Spleen (tissue), 11 donors: ENCODE data around the gene SBNO1. TPM values are rescaled to one million over a fixed set of nuclear protein-coding genes. Genes with fewer than 3 reads are reported as not detected.
"Not testable (repeated sequence)": the region's sequence is repeated elsewhere in the genome, so short reads cannot be mapped to it uniquely, and the experiment has no call there.

Experiments used
- DNase-seq: peaks from one replicate; pipeline ENCODE4 v3.0.0-alpha.2; 2020
- H3K27ac ChIP-seq, 8 donors: fragments of 200-600 bp; sonication (generic) in 7 of 8; 1 replicate in 4 of 8; 2 replicates in 4 of 8; pipeline versions ENCODE4 v1.5.0 to v1.8.0; 2016 to 2021; ENCODE audit warnings: inconsistent platforms in 4 of 8, mild to moderate bottlenecking in 4 of 8, moderate library complexity in 1 of 8
- H3K27me3 ChIP-seq, 7 donors: fragments of 200-600 bp; sonication (generic) in 6 of 7; replicated peaks in 1 of 7; 1 replicate in 4 of 7; 2 replicates in 3 of 7; pipeline versions ENCODE4 v1.5.0 to v1.8.0; 2016 to 2021; ENCODE audit warnings: inconsistent platforms in 3 of 7, mild to moderate bottlenecking in 1 of 7
- H3K36me3 ChIP-seq, 6 donors: fragments of 200-600 bp; sonication (generic) in 5 of 6; 1 replicate in 4 of 6; 2 replicates in 2 of 6; pipeline versions ENCODE4 v1.5.0 to v1.8.0; 2016 to 2021; ENCODE audit warnings: inconsistent platforms in 2 of 6
- H3K4me1 ChIP-seq, 6 donors: fragments of 200-600 bp; sonication (generic) in 5 of 6; 1 replicate in 3 of 6; 2 replicates in 3 of 6; pipeline versions ENCODE4 v1.5.0 to v1.8.0; 2016 to 2021; ENCODE audit warnings: inconsistent platforms in 3 of 6
- H3K4me3 ChIP-seq, 8 donors: fragments of 200-600 bp; sonication (generic) in 7 of 8; 1 replicate in 4 of 8; 2 replicates in 4 of 8; pipeline versions ENCODE4 v1.5.0 to v1.8.0; 2016 to 2021; ENCODE audit warnings: inconsistent platforms in 4 of 8, mild to moderate bottlenecking in 4 of 8, moderate library complexity in 2 of 8
- H3K9me3 ChIP-seq, 8 donors: fragments of 200-600 bp; sonication (generic) in 7 of 8; 1 replicate in 4 of 8; 2 replicates in 4 of 8; pipeline versions ENCODE4 v1.5.0 to v1.8.0; 2016 to 2021; ENCODE audit warnings: inconsistent platforms in 4 of 8
- CTCF ChIP-seq, 11 experiments: fragments of 200-600 bp in 7 of 11; fragments of 450-650 bp in 4 of 11; sonication (generic) in 4 of 11; IDR thresholded peaks in 8 of 11; conservative IDR thresholded peaks in 3 of 11; 1 replicate in 7 of 11; 2 replicates in 4 of 11; pipeline versions ENCODE4 v1.4.0 to v1.8.0; 2016 to 2021; ENCODE audit warnings: antibody characterized with exemption in 11 of 11, inconsistent platforms in 4 of 11, mild to moderate bottlenecking in 1 of 11
- POLR2A ChIP-seq, 3 donors: fragments of 450-650 bp; IDR thresholded peaks; one replicate each; pipeline ENCODE4 v1.5.1; 2017; ENCODE audit warnings: antibody characterized with exemption in 3 of 3, mild to moderate bottlenecking in 1 of 3
- POLR2AphosphoS5 ChIP-seq, 3 donors: sonication (generic); formaldehyde crosslinking; IDR thresholded peaks; one replicate each; pipeline ENCODE4 v1.5.1; 2017; ENCODE audit warnings: antibody characterized with exemption in 3 of 3
- WGBS, 5 donors: extraction: QIAGEN DNeasy Blood & Tissue Kit in 3 of 5; methylation state at CpG; one replicate each; pipeline versions ENCODE4 v1.1.5 to v1.1.7; 2013 to 2018; 5-methylcytosine and 5-hydroxymethylcytosine counted together
- intact Hi-C: fragments of 100-400 bp; cut with DNase I; formaldehyde crosslinking; loops from one replicate; pipeline ENCODE4 v1.15.0; 2023; ENCODE audit warnings: low total_unique reads
- polyA plus RNA-seq, 3 donors: library from polyadenylated mRNA; stranded (reverse); fragments of 200-250 nt; gene quantifications; one replicate each; pipeline ENCODE4 v1.2.1, GENCODE V29; 2013
- total RNA-seq, 7 donors: library from RNA; depleted of rRNA in 3 of 7; stranded (reverse); fragments of >200 nt in 3 of 7; fragmentation: NEBNext Ultra II Directional in 4 of 7; extraction: Animal tissue kit (Norgen Biotek cat#: 25700) in 4 of 7; gene quantifications; one replicate each; pipeline versions ENCODE4 v1.1.0 to v1.2.1, GENCODE V29; 2016 to 2021
- donor health status: healthy with polysubstance abuse.
- donor health status: DM: no; HTN: no; CAD: no; lungs with moderate emphysema.
- donor health status: DM: no; HTN: no; CAD: no.
- donor health status: Bipolar disorder and iron deficiency.
- donor health status: healthy.
- donor health status: DM: no; HTN: no; CAD: no.
- donor health status: DM: yes; HTN: yes; CAD: no.

Gene SBNO1
- total and polyA plus RNA-seq, 10 donors: 4.1 to 35.0 (median 28.9) TPM

DNA sequence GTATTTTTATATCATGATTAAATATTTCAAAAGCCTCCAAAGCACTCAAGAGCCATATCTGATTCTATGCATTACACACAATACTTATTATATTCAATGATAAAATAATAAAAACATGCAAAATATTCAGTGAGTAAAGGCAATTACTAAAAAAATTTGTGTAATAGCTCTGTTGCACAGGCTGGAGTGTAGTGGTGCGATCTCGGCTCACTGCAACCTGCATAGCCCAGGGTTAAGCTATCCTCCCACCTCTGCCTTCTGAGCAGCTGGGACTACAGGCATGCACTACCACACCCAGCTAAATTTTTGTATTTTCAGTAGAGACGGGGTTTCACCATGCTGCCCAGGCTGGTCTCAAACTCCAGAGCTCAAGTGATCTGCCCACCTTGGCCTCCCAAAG lies 45.4 kb downstream of the SBNO1 start:
- Histone ChIP-seq H3K36me3 (peaks cover 0 to 100% (median 99%) of the 10 kb centered on the region in 6 donors), H3K4me1 (no peaks in the 10 kb centered on the region), H3K27me3 (no peaks in the 10 kb centered on the region), H3K27ac (no peak overlapping the region), H3K4me3 (no peak overlapping the region), H3K9me3 (no peaks in the 10 kb centered on the region)
- WGBS, 5 donors: 92 to 99% (median 96%) methylated on average over 3 of the region's 3 CpGs
- intact Hi-C loops: no loop called here
- TF ChIP-seq POLR2A (IDR thresholded peaks at IDR 0.05): no peak
- TF ChIP-seq POLR2AphosphoS5 (IDR thresholded peaks at IDR 0.05): no peak
- no peak for TF ChIP-seq CTCF (IDR thresholded peaks at IDR 0.05 in 8 of 11, conservative IDR thresholded peaks at IDR 0.05 in 3 of 11)
- DNase-seq: no peak

DNA sequence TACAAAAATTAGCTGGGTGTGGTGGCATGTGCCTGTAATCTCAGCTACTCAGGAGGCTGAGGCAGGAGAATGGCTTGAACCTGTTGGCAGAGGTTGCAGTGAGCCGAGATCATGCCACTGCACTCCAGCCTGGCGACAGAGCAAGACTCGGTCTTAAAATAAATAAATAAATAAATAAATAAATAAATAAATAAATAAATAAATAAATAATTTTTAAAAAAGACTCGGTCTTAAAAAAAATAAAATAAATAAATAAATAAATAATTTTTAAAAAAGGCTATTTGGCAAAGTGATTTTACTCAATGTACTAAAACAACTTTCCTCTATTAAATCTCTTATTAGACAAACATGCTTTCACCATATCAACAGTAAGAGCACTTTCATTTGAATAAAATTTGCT lies 51.6 kb downstream of the SBNO1 start:
- H3K4me1 ChIP-seq, DNase-seq, H3K27ac ChIP-seq, H3K27me3 ChIP-seq, intact Hi-C loops, H3K9me3 ChIP-seq, H3K4me3 ChIP-seq: not testable (repeated sequence)
- WGBS, 5 donors: 94 to 97% (median 95%) methylated on average over 4 of the region's 4 CpGs
- H3K36me3 ChIP-seq: peaks cover 0 to 100% (median 96%) of the 10 kb centered on the region in 6 donors

DNA sequence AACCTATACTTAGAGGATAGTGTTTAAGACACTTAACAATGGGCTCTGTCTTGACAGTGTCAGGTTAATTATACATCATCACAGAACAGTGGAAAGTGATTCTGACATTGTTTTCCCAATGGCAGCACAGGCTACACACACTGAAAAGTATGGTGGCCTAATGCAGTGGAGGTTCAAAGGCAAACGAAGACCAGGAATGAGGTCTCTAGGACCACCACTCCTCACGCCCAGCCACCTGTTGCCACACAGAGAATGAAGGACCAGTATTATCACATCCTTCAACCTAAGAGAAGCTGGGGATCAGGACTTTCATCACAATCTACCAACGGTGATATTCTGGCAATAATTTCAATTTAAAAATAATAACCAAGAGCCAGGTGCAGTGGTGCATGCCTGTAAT lies 58.4 kb downstream of the SBNO1 start:
- Histone ChIP-seq H3K4me3 (no peak overlapping the region), H3K27ac (no peak overlapping the region), H3K9me3 (no peaks in the 10 kb centered on the region), H3K4me1 (no peaks in the 10 kb centered on the region), H3K36me3 (peaks cover 9 to 100% (median 98%) of the 10 kb centered on the region in 6 donors), H3K27me3 (no peaks in the 10 kb centered on the region)
- no peak for TF ChIP-seq POLR2A (IDR thresholded peaks at IDR 0.05)
- TF ChIP-seq CTCF (IDR thresholded peaks at IDR 0.05 in 8 of 11, conservative IDR thresholded peaks at IDR 0.05 in 3 of 11): no peak
- no peak for TF ChIP-seq POLR2AphosphoS5 (IDR thresholded peaks at IDR 0.05)
- no peak for DNase-seq
- WGBS, 5 donors: 93 to 100% (median 96%) methylated on average over 3 of the region's 3 CpGs
- intact Hi-C loops: no loop called here

DNA sequence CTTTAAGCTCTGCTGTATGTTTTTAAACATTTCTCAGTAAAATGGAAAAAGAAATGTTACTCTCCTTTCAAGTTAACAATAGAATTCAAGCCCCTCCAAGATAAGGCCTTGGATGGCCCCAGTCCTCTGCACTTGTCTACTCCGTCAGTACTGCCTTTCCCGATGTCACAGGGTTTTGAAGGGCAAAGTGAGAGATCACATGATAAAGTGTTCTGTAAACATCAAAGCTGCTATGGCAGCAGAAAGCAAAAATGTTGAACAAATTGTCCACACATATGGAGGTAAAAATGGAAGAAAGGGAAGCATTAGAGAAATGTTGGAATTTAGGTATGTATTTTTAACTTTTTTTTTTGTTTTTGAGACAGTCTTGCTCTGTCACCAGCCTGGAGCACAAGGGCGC lies 59.5 kb downstream of the SBNO1 start:
- no peak overlapping the region for H3K4me3 ChIP-seq
- peaks cover 9 to 100% (median 98%) of the 10 kb centered on the region in 6 donors for H3K36me3 ChIP-seq
- H3K27ac ChIP-seq: no peak overlapping the region
- H3K9me3 ChIP-seq: no peaks in the 10 kb centered on the region
- WGBS, 5 donors: 81 to 87% (median 82%) methylated on average over 3 of the region's 3 CpGs
- H3K4me1 ChIP-seq: no peaks in the 10 kb centered on the region
- no peaks in the 10 kb centered on the region for H3K27me3 ChIP-seq
- no peak for TF ChIP-seq POLR2AphosphoS5 (IDR thresholded peaks at IDR 0.05)
- no peak for TF ChIP-seq POLR2A (IDR thresholded peaks at IDR 0.05)
- no peak for TF ChIP-seq CTCF (IDR thresholded peaks at IDR 0.05 in 8 of 11, conservative IDR thresholded peaks at IDR 0.05 in 3 of 11)
- intact Hi-C loops: no loop called here
- no peak for DNase-seq

- TF ChIP-seq POLR2A (IDR thresholded peaks at IDR 0.05) (no peak), CTCF (IDR thresholded peaks at IDR 0.05 in 8 of 11, conservative IDR thresholded peaks at IDR 0.05 in 3 of 11) (no peak), POLR2AphosphoS5 (IDR thresholded peaks at IDR 0.05) (no peak)
- no peak overlapping the region for H3K4me3 ChIP-seq
- H3K9me3 ChIP-seq: no peaks in the 10 kb centered on the region
- peaks cover 0 to 98% (median 63%) of the 10 kb centered on the region in 6 donors for H3K36me3 ChIP-seq
- 96 to 98% (median 97%) methylated on average over 9 of the region's 9 CpGs for WGBS, 5 donors
- no peak overlapping the region for H3K27ac ChIP-seq
- no peaks in the 10 kb centered on the region for H3K4me1 ChIP-seq
- no peaks in the 10 kb centered on the region for H3K27me3 ChIP-seq
- intact Hi-C loops: no loop called here
- no peak for DNase-seq
Measured at GRCh38 chr12:123293178-123293760, 71.4 kb downstream of the SBNO1 start.
